Neural progenitor cell (in vitro differentiated cells): ENCODE results near the gene HOXC5.
A peak's percentile ranks its signal among the peaks of the same experiment; 100 is the strongest.

Experiments used
- CTCF ChIP-seq: fragments of 200-600 bp; sonication (generic); IDR thresholded peaks from 2 replicates; pipeline ENCODE4 v1.5.1; 2017; ENCODE audit warnings: antibody characterized with exemption, mild to moderate bottlenecking
- EZH2 ChIP-seq: fragments of 200-600 bp; sonication (generic); IDR thresholded peaks from 2 replicates; pipeline ENCODE4 v1.6.1; 2017; ENCODE audit warnings: antibody characterized with exemption, mild to moderate bottlenecking, moderate library complexity
- EZH2phosphoT487 ChIP-seq: fragments of 200-600 bp; sonication (generic); IDR thresholded peaks from 2 replicates; pipeline ENCODE4 v1.6.1; 2017; ENCODE audit warnings: antibody characterized with exemption

GRCh38 chr12:54038871-54039414, 6.1 kb downstream of the HOXC5 start:
- TF ChIP-seq EZH2 (peak; percentile 80), CTCF (no peak), EZH2phosphoT487 (no peak)
